ENCODE measurements around the gene ST7L. TPM values are rescaled to one million over a fixed set of nuclear protein-coding genes. Genes with fewer than 3 reads are reported as not detected.

ST7L gene
- total and polyA plus RNA-seq, 2 donors (not counting 1 experiment from before 2014, with no cell fraction given): 14.6 to 18.0 TPM

GRCh38 chr1:112558634-112559033 lies 60.3 kb downstream of the ST7L start:
- H3K36me3 ChIP-seq (ENCODE audit: control insufficient read depth, insufficient read depth, low read length): no peaks in the 10 kb centered on the region
- H3K4me2 ChIP-seq (ENCODE audit: extremely low read depth, insufficient read depth, low read length): no peak overlapping the region
- no peaks in the 10 kb centered on the region for H3K79me2 ChIP-seq (ENCODE audit: control insufficient read depth, insufficient read depth, low read length)
- TF ChIP-seq EZH2 (IDR thresholded peaks at IDR 0.05; ENCODE audit: low read length, missing control alignments) (no peak), CTCF (conservative IDR thresholded peaks at IDR 0.05 in 1 of 2, IDR thresholded peaks at IDR 0.05 in 1 of 2; ENCODE audit: low read depth in 1 of 2, low read length in 2 of 2) (no peak)
- DNase-seq (ENCODE audit: low read depth in 2 of 2): no peak
- H2AFZ ChIP-seq (ENCODE audit: low read length): no peak overlapping the region
- H3K4me1 ChIP-seq (ENCODE audit: control insufficient read depth, extremely low read depth, insufficient read depth, low read length): peaks cover 2% of the 10 kb centered on the region
- no peaks in the 10 kb centered on the region for H3K27me3 ChIP-seq (ENCODE audit: control insufficient read depth, insufficient read depth, low read length)
- H4K20me1 ChIP-seq (ENCODE audit: control insufficient read depth, extremely low read depth, insufficient read depth, low read length): no peaks in the 10 kb centered on the region
- H3K9me3 ChIP-seq (ENCODE audit: control insufficient read depth, insufficient read depth, low read depth, low read length): no peaks in the 10 kb centered on the region
- H3K27ac ChIP-seq (ENCODE audit: insufficient read depth, low read length): no peak overlapping the region
- no peak overlapping the region for H3K9ac ChIP-seq (ENCODE audit: insufficient read depth, low read length)
- no peak overlapping the region for H3K4me3 ChIP-seq (replicated peaks in 1 of 4; ENCODE audit: control extremely low read depth in 1 of 4, insufficient read depth in 1 of 4, low read depth in 3 of 4, low read length in 4 of 4)

DNA sequence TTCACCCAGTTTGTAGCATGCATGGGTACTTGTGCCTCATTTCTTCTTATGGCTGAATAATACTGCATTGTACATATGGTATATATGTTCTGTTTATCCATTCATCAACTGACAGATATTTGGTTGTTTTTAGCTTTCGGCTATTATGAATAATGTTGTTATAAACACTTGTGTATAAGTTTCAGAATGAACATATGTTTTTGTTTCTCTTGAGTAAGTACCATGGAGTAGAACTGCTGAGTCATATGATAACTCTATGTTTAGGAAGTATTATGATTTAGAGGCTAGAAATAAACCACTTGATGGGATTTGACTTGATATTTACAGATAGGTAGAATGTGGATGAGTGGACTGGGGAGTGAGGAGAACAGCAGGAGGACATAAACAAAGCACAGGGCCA lies 61.6 kb downstream of the ST7L start:
- Histone ChIP-seq H3K27me3 (ENCODE audit: control insufficient read depth, insufficient read depth, low read length) (no peaks in the 10 kb centered on the region), H4K20me1 (ENCODE audit: control insufficient read depth, extremely low read depth, insufficient read depth, low read length) (no peaks in the 10 kb centered on the region), H3K9me3 (ENCODE audit: control insufficient read depth, insufficient read depth, low read depth, low read length) (no peaks in the 10 kb centered on the region), H3K4me3 (replicated peaks in 1 of 4; ENCODE audit: control extremely low read depth in 1 of 4, insufficient read depth in 1 of 4, low read depth in 3 of 4, low read length in 4 of 4) (no peak overlapping the region), H3K4me1 (ENCODE audit: control insufficient read depth, extremely low read depth, insufficient read depth, low read length) (peaks cover 2% of the 10 kb centered on the region), H3K36me3 (ENCODE audit: control insufficient read depth, insufficient read depth, low read length) (no peaks in the 10 kb centered on the region), H3K79me2 (ENCODE audit: control insufficient read depth, insufficient read depth, low read length) (no peaks in the 10 kb centered on the region), H3K9ac (ENCODE audit: insufficient read depth, low read length) (no peak overlapping the region), H2AFZ (ENCODE audit: low read length) (no peak overlapping the region), H3K4me2 (ENCODE audit: extremely low read depth, insufficient read depth, low read length) (no peak overlapping the region), H3K27ac (ENCODE audit: insufficient read depth, low read length) (peak overlapping the region; percentile 25)
- peak; percentile 21 to 58 for DNase-seq (ENCODE audit: low read depth in 2 of 2)
- TF ChIP-seq EZH2 (IDR thresholded peaks at IDR 0.05; ENCODE audit: low read length, missing control alignments) (no peak), CTCF (conservative IDR thresholded peaks at IDR 0.05 in 1 of 2, IDR thresholded peaks at IDR 0.05 in 1 of 2; ENCODE audit: low read depth in 1 of 2, low read length in 2 of 2) (no peak)

DNA sequence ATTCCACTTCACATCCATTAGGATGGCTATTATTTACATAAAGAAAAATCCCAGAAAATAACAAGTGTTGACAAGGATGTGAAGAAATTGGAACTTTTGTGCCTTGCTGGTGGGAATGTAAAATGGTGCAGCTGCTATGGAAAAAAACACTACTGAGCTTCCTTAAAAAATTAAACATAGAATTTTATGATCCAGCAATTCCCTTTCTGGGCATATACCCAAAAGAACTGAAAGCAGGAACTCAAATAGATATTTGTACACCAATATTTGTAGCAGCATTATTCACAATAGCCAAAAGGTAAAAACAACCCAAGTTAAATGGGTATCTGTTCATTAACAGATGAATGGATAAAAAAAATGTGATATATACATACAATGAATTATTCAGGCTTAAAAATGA lies 64.5 kb downstream of the ST7L start:
- TF ChIP-seq CTCF (conservative IDR thresholded peaks at IDR 0.05 in 1 of 2, IDR thresholded peaks at IDR 0.05 in 1 of 2; ENCODE audit: low read depth in 1 of 2, low read length in 2 of 2) (no peak), EZH2 (IDR thresholded peaks at IDR 0.05; ENCODE audit: low read length, missing control alignments) (no peak)
- H3K4me2 ChIP-seq (ENCODE audit: extremely low read depth, insufficient read depth, low read length): no peak overlapping the region
- no peak overlapping the region for H2AFZ ChIP-seq (ENCODE audit: low read length)
- no peak for DNase-seq (ENCODE audit: low read depth in 2 of 2)
- peaks cover 2% of the 10 kb centered on the region for H3K4me1 ChIP-seq (ENCODE audit: control insufficient read depth, extremely low read depth, insufficient read depth, low read length)
- H3K9ac ChIP-seq (ENCODE audit: insufficient read depth, low read length): no peak overlapping the region
- no peaks in the 10 kb centered on the region for H3K79me2 ChIP-seq (ENCODE audit: control insufficient read depth, insufficient read depth, low read length)
- H3K27ac ChIP-seq (ENCODE audit: insufficient read depth, low read length): no peak overlapping the region
- no peaks in the 10 kb centered on the region for H3K9me3 ChIP-seq (ENCODE audit: control insufficient read depth, insufficient read depth, low read depth, low read length)
- no peaks in the 10 kb centered on the region for H3K27me3 ChIP-seq (ENCODE audit: control insufficient read depth, insufficient read depth, low read length)
- H3K36me3 ChIP-seq (ENCODE audit: control insufficient read depth, insufficient read depth, low read length): no peaks in the 10 kb centered on the region
- no peaks in the 10 kb centered on the region for H4K20me1 ChIP-seq (ENCODE audit: control insufficient read depth, extremely low read depth, insufficient read depth, low read length)
- no peak overlapping the region for H3K4me3 ChIP-seq (replicated peaks in 1 of 4; ENCODE audit: control extremely low read depth in 1 of 4, insufficient read depth in 1 of 4, low read depth in 3 of 4, low read length in 4 of 4)

Measured in fibroblast of lung (primary cell).